HFF-Myc (cell line): ENCODE measurements around the gene DSG1.

Experiments
- DNase-seq: peaks from one replicate; pipeline ENCODE4 v3.0.0-alpha.2; 2011; ENCODE audit warnings: low read depth; ENCODE audit errors: extremely low read depth
- H3K4me3 ChIP-seq: replicated peaks from 2 replicates; pipeline ENCODE4 v1.5.1; 2011; ENCODE audit warnings: low read depth, mild to moderate bottlenecking, control low read depth, low read length
- CTCF ChIP-seq: IDR thresholded peaks from 2 replicates; pipeline ENCODE4 v1.5.1; 2012; ENCODE audit warnings: mild to moderate bottlenecking, low read depth, low read length, control low read depth; ENCODE audit errors: missing control alignments

DSG1 gene

GRCh38 chr18:31403409-31403808, 85.4 kb downstream of the DSG1 start:
- no peak for TF ChIP-seq CTCF
- H3K4me3 ChIP-seq: no peak overlapping the region
- DNase-seq: no peak
